Stimulated activated CD4-positive, alpha-beta T cell treated with anti-CD3 and anti-CD28 coated beads, TNF-alpha, amount 100 ng/mL, for 24 hours (primary cell): ENCODE measurements around the gene KY.
A peak's percentile ranks its signal among the peaks of the same experiment; 100 is the strongest.
"Not testable (repeated sequence)": the region's sequence is repeated elsewhere in the genome, so short reads cannot be mapped to it uniquely, and the experiment has no call there.

Experiments used
- DNase-seq, 3 experiments: peaks; one replicate each; pipeline ENCODE4 v3.0.0-alpha.2; 2020; ENCODE audit warnings: low read depth in 3 of 3

Gene KY

DNA sequence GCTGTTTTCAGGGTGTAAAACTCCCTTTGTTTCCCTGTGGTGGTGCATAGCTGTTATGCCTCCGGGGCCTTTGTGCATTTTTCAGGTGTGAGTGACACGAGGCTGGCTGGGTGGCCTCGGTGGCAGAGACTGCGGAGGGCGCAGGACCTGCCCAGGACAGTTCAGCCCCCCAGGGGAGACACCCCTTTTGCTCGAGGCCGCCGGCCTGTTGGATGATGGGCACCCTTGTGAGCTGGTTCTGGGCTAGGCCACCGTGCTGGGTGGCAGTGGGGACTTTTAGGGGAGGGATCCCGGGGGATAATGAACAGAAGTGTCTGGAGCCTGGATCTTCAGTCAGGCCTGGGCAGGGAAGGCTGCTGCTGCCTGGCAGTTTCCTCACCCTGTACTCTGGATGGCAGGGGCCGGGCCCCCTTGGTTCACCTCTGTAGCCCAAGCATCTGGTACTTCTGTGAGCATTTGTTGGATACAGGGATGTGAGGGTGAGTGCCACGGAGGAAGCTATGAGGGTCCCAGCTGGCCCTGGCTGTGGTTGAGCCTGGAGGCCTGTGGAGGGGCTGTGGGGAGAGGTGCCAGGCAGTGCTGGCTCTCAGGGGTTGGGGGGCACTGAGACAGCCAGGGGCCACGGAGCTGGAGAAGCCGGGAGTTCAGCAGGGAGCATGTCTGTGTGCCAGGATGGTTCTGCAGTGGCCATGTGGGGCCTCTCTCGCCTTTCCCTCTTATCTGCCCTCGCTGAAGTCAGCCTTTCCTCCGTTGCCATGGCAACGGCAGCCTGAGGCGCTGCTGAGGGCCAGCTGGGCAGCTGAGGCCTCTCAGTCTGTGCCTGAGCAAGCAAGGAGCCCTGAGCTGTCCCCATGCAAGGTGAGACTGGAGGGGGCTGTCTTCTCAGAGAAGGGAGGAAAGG is 49.0 kb downstream of the KY start:
- DNase-seq: no peak

DNA sequence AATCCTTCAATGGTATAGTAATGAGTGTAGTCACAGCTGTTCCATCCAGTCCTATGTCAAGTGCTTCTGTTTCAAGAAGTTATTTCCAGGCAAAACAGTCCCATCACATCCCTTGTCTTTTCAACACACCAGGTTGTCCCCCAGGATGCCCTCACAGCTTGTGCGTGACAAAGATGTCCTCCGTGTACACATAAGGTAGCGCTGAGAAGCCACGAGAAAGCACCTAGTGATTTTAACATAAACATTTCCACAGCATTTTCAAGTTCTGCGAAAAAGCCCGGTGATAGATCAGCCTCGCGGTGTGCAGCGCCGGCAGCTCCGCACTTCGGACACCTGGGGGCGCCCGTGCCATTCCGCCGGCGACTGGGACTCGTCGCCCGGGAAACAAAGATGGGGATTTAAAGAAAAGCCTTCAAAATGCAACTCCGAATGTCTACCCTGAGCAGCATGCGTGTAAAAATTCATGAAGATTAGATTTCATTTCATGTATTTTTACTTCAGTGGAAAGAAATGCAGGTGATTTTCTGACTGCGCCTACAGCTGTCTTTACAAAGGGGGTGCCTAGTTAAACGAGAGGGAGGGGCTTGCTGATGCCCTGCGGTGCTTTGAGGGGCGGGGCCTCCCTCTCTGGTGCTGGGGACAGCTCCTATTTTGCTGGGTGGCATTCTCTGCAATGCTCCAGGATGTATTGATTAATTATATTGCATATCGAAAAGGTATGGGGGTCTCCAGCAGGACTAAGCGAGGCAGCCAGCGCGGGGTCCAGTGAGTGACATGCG is 49.9 kb downstream of the KY start:
- peak; percentile 19 to 61 (median 44) for DNase-seq

DNA sequence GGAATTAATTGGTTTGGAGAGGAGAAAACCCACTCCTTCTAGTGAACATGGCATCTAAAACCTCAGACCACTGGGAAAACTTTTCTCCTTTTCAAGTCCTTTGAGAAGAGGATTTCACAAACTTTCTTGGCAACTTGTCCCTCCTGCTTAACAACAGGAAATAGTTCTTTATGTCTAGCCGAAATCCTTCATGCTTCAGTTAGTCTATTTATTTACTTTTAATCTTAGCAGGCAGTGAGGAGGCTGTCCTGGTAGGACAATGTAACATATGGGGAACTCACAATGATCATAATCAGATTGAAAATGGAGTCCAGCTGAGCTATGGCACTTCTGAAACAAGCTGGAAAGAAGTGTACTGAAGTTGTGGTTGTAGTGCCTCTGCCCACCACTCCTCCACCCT is 50.6 kb downstream of the KY start:
- no peak for DNase-seq

DNA sequence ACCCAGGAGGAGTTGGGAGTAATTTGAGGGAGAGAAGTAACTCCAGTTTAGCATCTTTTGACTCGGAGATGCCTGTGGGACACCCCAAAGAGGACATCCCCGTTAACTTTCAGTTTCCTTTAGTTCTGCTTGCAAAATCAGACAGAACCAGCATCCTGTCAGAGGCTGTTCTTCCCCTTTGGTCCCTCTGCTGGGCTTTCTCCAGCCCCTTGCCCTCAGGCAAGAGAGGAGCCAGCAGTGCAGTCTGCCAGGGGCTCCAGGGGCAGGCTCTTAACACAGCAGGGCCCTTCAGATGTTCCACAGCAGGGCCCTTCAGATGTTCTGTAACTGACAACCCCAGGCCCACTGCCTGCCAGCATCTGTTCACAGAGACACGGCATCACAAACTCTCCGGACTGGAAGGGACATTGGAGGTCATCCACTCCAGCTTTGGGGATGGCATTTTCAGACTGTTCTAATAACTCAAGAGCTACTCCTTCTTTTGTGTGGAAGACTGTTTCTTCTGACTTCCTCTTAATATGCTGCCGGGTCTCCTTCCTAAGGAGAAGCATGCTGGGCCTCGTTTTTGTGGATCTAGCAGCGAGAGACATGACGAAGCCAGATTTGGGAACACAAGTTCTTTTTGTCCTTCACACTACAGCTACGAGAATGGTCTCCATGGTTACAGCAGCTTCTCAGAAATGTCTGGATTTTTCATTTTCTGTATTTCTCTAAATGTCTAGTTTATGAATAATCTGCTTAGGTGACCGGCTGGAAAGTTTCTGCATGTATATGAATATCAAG is 51.9 kb downstream of the KY start:
- DNase-seq: no peak

DNA sequence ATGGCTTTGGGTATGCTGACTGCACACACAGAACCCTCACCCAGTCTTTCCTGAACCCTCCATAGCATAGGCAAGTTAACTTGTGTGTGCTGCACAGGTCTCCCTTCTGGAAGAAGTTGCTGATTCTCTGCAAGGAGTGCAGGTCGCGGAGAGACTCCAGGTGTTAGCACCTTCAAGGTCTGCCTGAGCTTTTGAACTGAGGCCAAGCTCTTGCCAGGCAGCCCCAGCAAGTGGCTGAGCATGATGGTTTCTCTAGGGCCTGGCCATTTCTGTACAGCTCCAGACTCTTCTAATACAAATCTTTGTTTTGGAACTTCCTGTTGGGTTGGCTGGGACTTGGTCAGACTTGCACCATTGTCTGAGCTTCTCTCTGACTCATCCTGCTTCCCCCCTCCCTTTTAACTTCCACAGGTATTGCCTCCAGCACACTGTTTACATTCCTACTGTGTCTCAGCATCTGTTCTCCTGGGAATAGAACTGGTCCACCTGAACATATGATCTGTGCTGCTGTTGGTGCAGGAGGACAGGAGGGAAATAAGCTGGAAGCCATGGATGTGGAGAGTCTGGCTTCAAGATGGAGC is 53.3 kb downstream of the KY start:
- no peak for DNase-seq

DNA sequence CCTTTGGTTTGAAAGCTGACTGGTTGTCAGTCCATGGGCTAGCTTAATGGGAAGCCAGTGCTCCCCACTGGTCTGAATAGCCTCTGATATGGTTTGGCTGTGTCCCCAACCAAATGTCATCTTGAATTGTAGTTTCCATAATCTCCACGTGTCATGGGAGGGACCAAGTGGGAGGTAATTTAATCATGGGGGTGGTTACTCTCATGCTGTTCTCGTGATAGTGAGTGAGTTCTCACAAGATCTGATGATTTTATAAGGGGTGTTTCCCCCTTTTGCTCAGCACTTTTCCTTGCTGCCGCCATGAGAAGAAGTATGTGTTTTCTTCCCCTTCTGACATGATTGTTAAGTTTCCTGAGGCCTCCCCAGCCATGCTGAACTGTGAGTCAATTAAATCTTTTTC is 55.8 kb downstream of the KY start:
- not testable (repeated sequence) for DNase-seq

DNA sequence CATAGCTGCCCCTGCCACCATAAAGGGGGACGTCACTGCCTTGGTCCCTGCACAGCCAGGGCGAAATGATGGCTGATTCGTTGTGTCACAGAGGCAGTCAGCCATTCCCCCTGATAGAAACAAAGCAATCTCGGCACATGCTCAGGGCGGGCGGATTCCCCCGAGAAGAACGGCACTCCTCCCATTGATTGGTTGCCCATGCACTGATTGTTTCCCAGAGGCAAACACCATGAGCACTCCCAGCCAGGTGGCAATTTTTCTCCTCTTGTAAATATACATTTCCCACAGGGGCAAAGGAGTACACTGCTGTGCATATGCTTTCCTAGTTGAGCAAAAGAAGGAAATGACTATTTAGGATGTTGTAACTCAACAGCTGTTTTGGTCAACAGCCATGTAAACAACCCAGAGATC is 56.5 kb downstream of the KY start:
- DNase-seq: no peak

DNA sequence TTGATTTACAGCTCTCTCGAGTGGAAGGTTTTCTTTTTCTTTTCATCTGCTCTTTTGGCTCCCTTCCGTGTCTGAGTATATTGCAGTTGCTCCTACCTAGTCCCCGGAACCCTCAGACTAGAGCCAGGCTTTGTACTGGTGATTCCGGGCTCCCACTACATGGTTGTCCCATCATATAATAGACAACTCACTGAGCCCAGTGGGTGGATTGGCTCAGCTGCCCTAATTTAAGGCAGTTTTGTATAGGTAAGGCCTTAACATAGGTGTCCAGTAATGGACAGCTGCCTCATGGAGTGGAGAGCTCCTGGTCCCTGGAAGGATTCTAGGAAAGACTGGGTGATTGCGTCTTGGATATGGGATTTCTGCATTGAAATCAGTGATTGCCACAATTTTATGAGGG is 58.0 kb downstream of the KY start:
- DNase-seq: no peak

DNA sequence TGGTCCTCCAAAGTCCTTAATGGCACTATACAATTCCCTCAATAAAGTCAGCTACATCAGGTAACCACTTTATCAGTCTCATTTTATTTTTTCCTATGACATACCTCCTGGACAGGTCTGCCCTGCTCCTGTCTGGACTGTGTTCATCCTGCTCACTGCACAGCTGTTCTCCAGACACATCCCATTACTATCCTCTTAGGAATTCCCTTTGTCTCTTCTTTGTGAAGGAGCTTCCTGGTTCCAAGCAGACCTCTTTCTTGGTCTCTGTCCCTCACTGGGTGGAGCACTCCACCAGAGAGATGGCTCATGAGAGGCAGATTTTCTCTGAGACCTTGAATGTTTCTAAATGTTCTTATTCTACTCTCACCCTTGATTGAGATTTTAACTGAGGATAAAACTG is 60.1 kb downstream of the KY start:
- DNase-seq: no peak

DNA sequence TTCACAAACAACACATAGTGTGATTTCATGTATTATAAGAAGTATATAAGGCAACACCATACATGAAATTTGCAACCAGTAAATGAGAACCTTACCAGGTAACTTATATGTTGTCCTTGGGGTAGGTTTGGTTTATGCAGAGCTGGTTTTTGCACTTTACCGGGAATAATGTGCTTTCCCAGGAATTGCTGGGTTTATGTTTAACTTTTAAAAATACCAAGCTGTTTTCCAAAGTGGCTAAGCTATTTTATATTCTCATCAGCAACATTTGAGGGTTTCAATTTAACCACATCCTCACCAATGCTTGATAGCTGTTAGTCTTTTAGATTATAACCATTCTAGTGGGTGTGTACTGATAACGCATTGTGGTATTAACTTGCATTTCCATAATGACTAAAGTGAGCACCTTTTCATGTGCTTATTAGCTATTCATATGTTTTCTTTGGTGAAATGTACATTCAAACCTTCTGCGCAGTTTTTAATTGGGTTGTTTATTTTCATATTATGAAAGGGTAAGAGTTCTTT is 71.6 kb downstream of the KY start:
- no peak for DNase-seq

DNA sequence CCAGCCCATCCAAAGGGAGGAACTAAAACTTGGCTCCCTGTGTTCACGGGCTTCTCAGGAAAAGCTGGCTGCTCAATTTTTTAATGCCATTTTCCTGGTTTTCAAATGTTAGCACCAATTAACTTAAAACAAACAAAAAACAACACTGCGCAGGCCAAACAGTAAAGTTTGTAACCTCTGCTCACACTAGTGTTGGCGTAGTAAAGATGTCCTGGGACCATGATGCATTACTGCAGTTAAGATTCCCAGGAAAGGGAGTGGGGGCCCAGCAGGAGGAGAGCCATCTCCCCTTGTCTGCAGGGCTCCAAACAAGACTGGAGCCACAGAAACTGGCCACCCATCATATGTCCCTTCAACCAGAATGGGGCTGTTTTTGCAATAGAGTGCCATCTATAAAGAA is 74.0 kb downstream of the KY start:
- DNase-seq: no peak

DNA sequence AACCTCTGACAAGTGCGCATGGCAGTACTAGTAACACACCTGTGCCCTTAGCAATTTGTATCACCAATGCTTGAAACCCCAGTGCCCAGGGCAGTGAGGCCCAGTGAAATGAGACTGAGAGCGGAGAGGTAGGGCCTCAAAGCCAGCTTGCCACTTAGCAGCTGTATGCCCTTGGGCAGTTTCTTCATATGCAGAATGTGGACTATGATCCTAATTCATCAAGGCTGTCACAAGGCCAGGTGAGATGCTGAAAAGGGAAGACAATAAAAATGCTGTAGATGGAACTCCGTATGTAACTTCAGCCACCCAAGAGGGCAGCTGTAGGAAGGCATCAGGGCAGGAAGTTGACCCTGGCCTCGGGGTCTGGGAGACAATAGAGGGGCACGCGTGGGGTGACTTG is 74.4 kb downstream of the KY start:
- no peak for DNase-seq

DNA sequence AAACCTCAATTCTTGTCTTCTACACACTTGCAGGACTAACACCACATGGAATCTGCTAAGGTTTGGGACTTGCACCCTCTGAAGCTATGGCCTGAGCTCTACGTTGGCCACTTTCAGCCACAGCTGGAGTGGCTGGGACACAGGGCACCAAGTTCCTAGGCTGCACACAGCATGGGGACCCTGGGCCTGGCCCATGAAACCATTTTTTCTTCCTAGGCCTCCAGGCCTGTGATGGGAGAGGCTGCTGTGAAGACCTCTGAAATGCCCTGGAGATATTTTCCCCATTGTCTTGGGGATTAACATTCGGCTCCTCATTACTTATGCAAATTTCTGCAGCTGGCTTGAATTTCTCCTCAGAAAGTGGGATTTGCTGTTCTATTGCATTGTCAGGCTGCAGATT is 80.9 kb downstream of the KY start:
- not testable (repeated sequence) for DNase-seq

DNA sequence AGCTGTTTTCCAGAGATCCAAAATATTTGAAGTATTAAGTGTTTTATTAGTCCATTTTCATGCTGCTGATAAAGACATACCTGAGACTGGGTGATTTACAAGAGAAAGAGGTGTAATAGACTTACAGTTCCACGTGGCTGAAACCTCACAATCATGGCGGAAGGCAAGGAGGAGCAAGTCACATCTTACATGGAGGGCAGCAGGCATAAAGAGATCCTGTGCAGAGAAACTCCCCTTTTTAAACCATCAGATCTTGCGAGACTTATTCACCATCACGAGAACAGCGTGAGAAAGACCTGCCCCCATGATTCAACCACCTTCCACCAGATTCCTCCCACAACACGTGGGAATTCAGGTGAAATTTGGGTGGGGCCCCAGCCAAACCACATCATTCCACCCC is 82.0 kb downstream of the KY start:
- DNase-seq: no peak

DNA sequence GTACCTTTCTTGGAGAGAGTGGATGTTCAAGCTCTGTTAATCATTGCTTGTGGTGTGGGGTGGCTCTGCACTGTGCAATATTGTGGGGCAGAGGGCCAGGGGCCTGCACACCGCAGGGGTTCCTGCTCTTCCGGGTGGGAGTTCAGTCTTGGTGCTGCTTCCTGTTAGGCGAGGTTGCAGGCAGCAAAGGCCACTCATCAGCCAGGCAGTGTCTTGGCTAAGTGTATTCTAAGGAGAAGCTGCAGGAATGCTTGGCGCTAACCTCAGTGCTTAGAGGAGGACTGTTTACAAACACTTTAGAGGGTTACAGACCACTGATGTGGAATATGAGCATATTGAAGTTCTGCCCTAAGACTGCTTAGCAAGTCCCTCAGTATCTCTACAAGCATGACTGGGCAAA is 83.2 kb downstream of the KY start:
- DNase-seq: no peak

DNA sequence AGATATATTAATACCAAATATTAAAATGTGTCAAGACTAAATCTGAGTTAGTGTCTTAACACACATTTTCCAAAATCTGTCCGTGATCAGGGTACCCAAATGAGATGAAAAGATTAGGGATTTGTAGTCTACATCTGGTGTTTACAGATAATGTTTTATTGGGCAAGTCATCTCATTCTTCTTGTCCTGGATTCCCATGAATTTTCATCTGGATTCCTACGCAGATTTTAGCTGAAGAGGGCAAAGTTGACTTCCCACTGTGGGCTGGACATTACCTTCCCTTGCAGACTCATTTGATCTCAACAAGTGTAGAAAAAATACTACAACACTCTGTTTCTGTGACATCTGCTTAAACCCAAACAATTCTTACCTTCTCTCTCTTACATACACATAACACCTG is 85.8 kb downstream of the KY start:
- DNase-seq: no peak

DNA sequence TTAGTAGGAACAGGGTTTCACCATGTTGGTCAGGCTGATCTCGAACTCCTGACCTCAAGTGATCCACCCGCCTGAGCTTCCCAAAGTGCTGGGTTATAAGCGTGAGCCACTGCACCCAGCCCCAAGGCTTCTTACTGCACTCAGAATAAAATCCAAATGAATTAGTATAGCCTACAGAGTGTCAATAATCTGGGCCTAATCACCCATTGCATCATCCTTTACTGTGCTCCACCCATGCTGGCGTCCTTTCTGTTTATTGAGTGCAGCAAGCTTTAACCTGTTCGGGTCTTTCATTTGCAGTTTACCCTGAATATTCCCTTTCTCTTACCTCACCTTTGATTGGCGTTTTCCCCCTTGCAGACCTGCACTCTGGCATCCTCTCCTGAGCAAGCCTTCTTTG is 87.2 kb downstream of the KY start:
- no peak for DNase-seq

DNA sequence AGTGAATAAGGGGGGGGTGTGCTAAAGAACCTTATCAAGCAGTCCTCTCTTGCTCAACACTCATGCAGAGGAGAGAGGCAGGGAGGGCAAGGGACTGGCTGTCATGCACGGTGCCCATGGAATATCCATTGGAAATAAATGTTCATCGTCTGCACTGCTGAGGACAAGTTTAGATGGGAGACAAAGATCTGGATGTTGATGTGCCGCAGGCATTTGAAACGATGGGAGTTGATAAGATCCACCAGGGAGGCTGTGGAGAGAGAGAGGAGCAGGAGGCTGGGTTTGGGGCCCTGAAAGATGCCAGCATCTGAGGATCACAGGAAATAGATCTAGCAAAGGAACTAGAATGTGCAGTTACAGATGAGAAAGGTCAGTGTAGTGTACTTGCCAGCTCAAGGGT is 88.8 kb downstream of the KY start:
- no peak for DNase-seq

DNA sequence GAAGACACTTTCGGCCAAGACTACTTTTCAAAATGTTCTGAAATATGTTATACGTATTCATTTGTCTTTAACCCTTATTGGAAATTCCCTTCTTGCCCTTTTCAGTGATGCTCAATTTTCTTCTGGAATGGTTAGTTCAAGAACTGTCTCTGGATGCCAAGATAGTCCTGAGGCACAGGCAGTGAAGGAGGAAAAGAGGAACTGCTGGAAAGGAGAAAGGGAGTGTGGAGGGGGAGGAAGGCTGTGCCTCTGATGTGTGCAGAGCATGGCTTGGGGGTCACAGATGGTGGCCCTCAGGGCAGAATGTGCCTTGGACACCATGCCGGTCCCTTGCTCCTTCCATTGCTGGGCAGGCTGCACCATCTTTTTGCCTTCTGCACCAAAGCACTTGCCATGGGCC is 91.2 kb downstream of the KY start:
- no peak for DNase-seq
